Heart right ventricle (tissue), 16 donors: Measurements from ENCODE around the gene GAB2. TPM values are rescaled to one million over a fixed set of nuclear protein-coding genes. Genes with fewer than 3 reads are reported as not detected.

ENCODE experiments used
- ATAC-seq, 8 donors: fragments of 200-7000 bp; cut with Tn5 transposase; one replicate each; pipeline ENCODE4 v1.9.1; 2020; ENCODE audit warnings: mild to moderate bottlenecking in 8 of 8, moderate library complexity in 8 of 8, moderate number of reproducible peaks in 1 of 8
- DNase-seq, 2 donors: peaks; one replicate each; pipeline ENCODE4 v3.0.0-alpha.2; 2020
- H3K27ac ChIP-seq, 10 donors: fragments of 200-600 bp; sonication (generic) in 2 of 10; one replicate each; pipeline versions ENCODE4 v1.5.0 to v1.8.0; 2020 to 2022; ENCODE audit warnings: mild to moderate bottlenecking in 3 of 10
- H3K27me3 ChIP-seq, 7 donors: fragments of 200-600 bp; one replicate each; pipeline ENCODE4 v1.8.0; 2021 to 2022; ENCODE audit warnings: mild to moderate bottlenecking in 2 of 7
- H3K36me3 ChIP-seq, 9 donors: fragments of 200-600 bp; sonication (generic) in 1 of 9; one replicate each; pipeline versions ENCODE4 v1.5.0 to v1.8.0; 2020 to 2022; ENCODE audit warnings: mild to moderate bottlenecking in 2 of 9
- H3K4me1 ChIP-seq, 9 donors: fragments of 200-600 bp; sonication (generic) in 1 of 9; one replicate each; pipeline versions ENCODE4 v1.5.0 to v1.8.0; 2020 to 2022; ENCODE audit warnings: mild to moderate bottlenecking in 4 of 9
- H3K4me3 ChIP-seq, 10 donors: fragments of 200-600 bp; sonication (generic) in 2 of 10; one replicate each; pipeline versions ENCODE4 v1.5.0 to v1.8.0; 2020 to 2022; ENCODE audit warnings: mild to moderate bottlenecking in 7 of 10, moderate library complexity in 2 of 10
- H3K9me3 ChIP-seq, 11 donors: fragments of 200-600 bp in 10 of 11; sonication (generic) in 2 of 11; one replicate each; pipeline versions ENCODE4 v1.5.0 to v1.8.0; 2013 to 2022; ENCODE audit warnings: mild to moderate bottlenecking in 2 of 11, control low read depth in 1 of 11, moderate library complexity in 1 of 11
- CTCF ChIP-seq, 9 donors: fragments of 200-600 bp; sonication (generic) in 2 of 9; IDR thresholded peaks; one replicate each; pipeline versions ENCODE4 v1.5.0 to v1.8.0; 2021 to 2022; ENCODE audit warnings: antibody characterized with exemption in 9 of 9, mild to moderate bottlenecking in 5 of 9, moderate library complexity in 1 of 9
- WGBS, 2 donors: extraction: QIAGEN DNeasy Blood & Tissue Kit; methylation state at CpG; one replicate each; pipeline ENCODE4 v1.1.7; 2013; ENCODE audit warnings: inconsistent platforms in 1 of 2; 5-methylcytosine and 5-hydroxymethylcytosine counted together
- intact Hi-C, 10 donors: fragments of 100-400 bp; cut with DNase I; formaldehyde crosslinking; loops; one replicate each; pipeline versions ENCODE4 v1.11.1 to v1.14.2; 2022
- polyA plus RNA-seq, 2 donors: library from polyadenylated mRNA; stranded (reverse); fragments of 200-250 nt; gene quantifications; one replicate each; pipeline ENCODE4 v1.2.3, GENCODE V29; 2013
- total RNA-seq, 10 donors: library from RNA; stranded (reverse); fragmentation: NEBNext Ultra II Directional in 3 of 10; extraction: Animal tissue kit (Norgen Biotek cat#: 25700) in 3 of 10; gene quantifications; one replicate each; pipeline versions ENCODE4 v1.2.1 to v1.2.4, GENCODE V29; 2021 to 2023
- donor health status: Arrhythmogenic right ventricular cardiomyopathy.
- donor health status: ischemic (EF 13 %, LVEDD 7.1; RV severe dilation, severe dysfunction).
- donor health status: healthy with polysubstance abuse.
- donor health status: DM: no; HTN: yes; CAD: no.
- donor health status: DM: no; HTN: no; CAD: no.
- donor health status: ischemic (EF 25% LVEDD 6.9; RV normal size, moderate dysfunction).
- donor health status: ischemic (EF 25% LVEDD 5.7; RV mildly dilated, moderate dysfunction).
- donor health status: healthy.
- donor health status: DM: yes; HTN: yes; CAD: no.
- donor health status: Ischemic cardiomyopathy.
- donor health status: ischemic (EF 35%, LVEDD 5.7; RV mildly dilated, moderate dysfunction).
- donor health status: nonischemic (EF 11% LVEDD 7.7; RV severe dilation, severe dysfunction).
- donor health status: DM: yes; HTN: yes; CAD: no.
- donor health status: PGD.
- donor health status: ischemic (EF 29% LVEDD 5.4; RV normal size, mild dysfunction).
- donor health status: nonischemic (EF 23%, LVEDD 6.1; RV moderate dilation, normal function).

The GAB2 gene
- total and polyA plus RNA-seq, 12 donors = 5.0 to 44.6 (median 27.0) TPM

- no peaks in the 10 kb centered on the region for H3K9me3 ChIP-seq
- TF ChIP-seq CTCF (IDR thresholded peaks at IDR 0.05) = no peak
- no peak overlapping the region for H3K27ac ChIP-seq
- no peaks in the 10 kb centered on the region for H3K27me3 ChIP-seq
- H3K36me3 ChIP-seq = peaks cover 0 to 99% (median 47%) of the 10 kb centered on the region in 9 donors
- ATAC-seq (no peak), DNase-seq (no peak)
- intact Hi-C loops = no loop called here
- H3K4me3 ChIP-seq = no peak overlapping the region
- 84 to 85% methylated on average over 11 of the region's 11 CpGs for WGBS, 2 donors
- H3K4me1 ChIP-seq = no peaks in the 10 kb centered on the region
These were observed 198.7 kb downstream of the GAB2 start for GRCh38 chr11:78218707-78219492.

GRCh38 chr11:78217650-78218541 lies 199.7 kb downstream of the GAB2 start:
- intact Hi-C loops = no loop called here
- ATAC-seq = no peak
- WGBS, 2 donors = 97 to 99% methylated on average over 14 of the region's 14 CpGs
- peaks cover 0 to 94% (median 42%) of the 10 kb centered on the region in 9 donors for H3K36me3 ChIP-seq
- TF ChIP-seq CTCF (IDR thresholded peaks at IDR 0.05) = no peak
- peaks cover 0 to 3% (median 0%) of the 10 kb centered on the region in 9 donors for H3K4me1 ChIP-seq
- H3K27me3 ChIP-seq = no peaks in the 10 kb centered on the region
- no peaks in the 10 kb centered on the region for H3K9me3 ChIP-seq
- no peak overlapping the region for H3K27ac ChIP-seq
- DNase-seq = no peak
- H3K4me3 ChIP-seq = no peak overlapping the region

- Histone ChIP-seq H3K27ac (no peak overlapping the region), H3K4me3 (no peak overlapping the region), H3K36me3 (peaks cover 0 to 82% (median 42%) of the 10 kb centered on the region in 9 donors), H3K4me1 (peaks cover 0 to 10% (median 0%) of the 10 kb centered on the region in 9 donors), H3K27me3 (no peaks in the 10 kb centered on the region), H3K9me3 (no peaks in the 10 kb centered on the region)
- intact Hi-C loops = no loop called here
- no peak for TF ChIP-seq CTCF (IDR thresholded peaks at IDR 0.05)
- WGBS, 2 donors = 94 to 95% methylated on average over 5 of the region's 5 CpGs
- DNase-seq (no peak), ATAC-seq (no peak)
These were observed 200.9 kb downstream of the GAB2 start for GRCh38 chr11:78216571-78217287.

GRCh38 chr11:78216021-78216420 lies 201.6 kb downstream of the GAB2 start:
- H3K36me3 ChIP-seq = peaks cover 0 to 82% (median 42%) of the 10 kb centered on the region in 9 donors
- ATAC-seq (no peak), DNase-seq (no peak)
- WGBS, 2 donors = 87 to 94% methylated on average over 3 of the region's 3 CpGs
- H3K4me1 ChIP-seq = peaks cover 0 to 10% (median 0%) of the 10 kb centered on the region in 9 donors
- H3K27ac ChIP-seq = no peak overlapping the region
- intact Hi-C loops = no loop called here
- no peak overlapping the region for H3K4me3 ChIP-seq
- no peaks in the 10 kb centered on the region for H3K9me3 ChIP-seq
- no peaks in the 10 kb centered on the region for H3K27me3 ChIP-seq
- no peak for TF ChIP-seq CTCF (IDR thresholded peaks at IDR 0.05)
